ENCODE data around the gene LRRC15. TPM values are rescaled to one million over a fixed set of nuclear protein-coding genes. Genes with fewer than 3 reads are reported as not detected.

The LRRC15 gene
- total and polyA plus RNA-seq, 2 donors (not counting 3 experiments of a cell fraction or from before 2014, with no cell fraction given), result not detected

GRCh38 chr3:194307849-194308248, 61.7 kb downstream of the LRRC15 start:
- Histone ChIP-seq H2AFZ (ENCODE audit: low read depth, low read length) (no peak overlapping the region), H3K79me2 (ENCODE audit: control insufficient read depth, insufficient read depth, low read length) (no peaks in the 10 kb centered on the region), H3K9me1 (replicated peaks; ENCODE audit: control insufficient read depth, extremely low read depth, insufficient read depth, low read length) (no peaks in the 10 kb centered on the region), H3K4me3 (replicated peaks in 1 of 3; ENCODE audit: insufficient read depth in 1 of 3, low read depth in 1 of 3, low read length in 3 of 3) (no peak overlapping the region), H3K27me3 (ENCODE audit: control insufficient read depth in 2 of 2, insufficient read depth in 2 of 2, low read length in 2 of 2) (peaks cover 2% of the 10 kb centered on the region in 2 experiments), H3K9ac (replicated peaks; ENCODE audit: extremely low read depth, insufficient read depth, low read length) (no peak overlapping the region), H3K27ac (ENCODE audit: insufficient read depth, low read depth, low read length) (no peak overlapping the region), H3K9me3 (replicated peaks; ENCODE audit: control insufficient read depth, insufficient read depth, low read length) (no peaks in the 10 kb centered on the region), H3K36me3 (ENCODE audit: control insufficient read depth in 2 of 2, extremely low read depth in 1 of 2, insufficient read depth in 2 of 2, low read length in 2 of 2) (no peaks in the 10 kb centered on the region), H3K4me1 (ENCODE audit: control insufficient read depth, extremely low read depth, insufficient read depth, low read length) (peaks cover 14% of the 10 kb centered on the region), H4K20me1 (replicated peaks; ENCODE audit: control insufficient read depth, extremely low read depth, insufficient read depth, low read length) (no peaks in the 10 kb centered on the region), H3K4me2 (ENCODE audit: insufficient read depth, low read length) (no peak overlapping the region)
- TF ChIP-seq MAX (IDR thresholded peaks at IDR 0.05; ENCODE audit: insufficient read depth, insufficient read length) (no peak), POLR2A (IDR thresholded peaks at IDR 0.05; ENCODE audit: low read depth, low read length) (no peak), POLR2AphosphoS5 (IDR thresholded peaks at IDR 0.05; ENCODE audit: insufficient read depth, low read depth, low read length) (no peak), MYC (IDR thresholded peaks at IDR 0.05; ENCODE audit: low read depth, low read length) (no peak), CTCF (IDR thresholded peaks at IDR 0.05; ENCODE audit: extremely low read depth in 1 of 2, insufficient read depth in 1 of 2, low read depth in 1 of 2, low read length in 2 of 2) (no peak), FOS (IDR thresholded peaks at IDR 0.05; ENCODE audit: borderline replicate concordance, insufficient read depth, low read length) (no peak), EZH2 (IDR thresholded peaks at IDR 0.05; ENCODE audit: borderline replicate concordance, low read depth, low read length, severe bottlenecking) (no peak), JUN (IDR thresholded peaks at IDR 0.05; ENCODE audit: borderline replicate concordance, insufficient read depth, insufficient read length, low read depth) (no peak), GATA2 (IDR thresholded peaks at IDR 0.05; ENCODE audit: insufficient read depth, insufficient read length, low read depth, low read length) (no peak)
- intact Hi-C loops (cut with micrococcal nuclease), result loop anchor here (2.0 kb wide), 2 partner anchors 103 to 305 kb away; no protein-coding TSS in a partner anchor
- FAIRE-seq (no peak), DNase-seq (ENCODE audit: low read depth, low spot score) (no peak)
- CTCF ChIA-PET, result interaction anchor here (1.6 to 3.9 kb wide), 4 partner anchors 8 to 169 kb away, joined by 5 to 22 read pairs (median 7); no protein-coding TSS in a partner anchor
- no TSS peak for BruUV-seq (replicated peaks)
- dilution Hi-C loops (cut with MboI; ENCODE audit: extremely low pct_ligation_motif_present, low sequenced_read_pairs), result loop anchor here (25.0 kb wide), 1 partner anchor 546 kb away; no protein-coding TSS in a partner anchor
- POLR2A ChIA-PET, result no interaction called here
